HCT116 (cell line): ENCODE results near the gene GNA15. TPM values are rescaled to one million over a fixed set of nuclear protein-coding genes. Genes with fewer than 3 reads are reported as not detected.
"Not testable (repeated sequence)": the region's sequence is repeated elsewhere in the genome, so short reads cannot be mapped to it uniquely, and the experiment has no call there.

Experiments used
- ATAC-seq: fragments of 200-7000 bp; cut with Tn5 transposase; 2 replicates; pipeline ENCODE4 v1.9.1; 2020; ENCODE audit warnings: mild to moderate bottlenecking, moderate library complexity
- BruUV-seq: library from RNA; stranded (reverse); fragments of 400-500 nt; replicated peaks from 2 replicates; lab custom pipeline; 2021; lab: Mats Ljungman, UMichigan
- CTCF ChIA-PET: fragments of 300-600 bp; sonication (Branson Sonifier 250); formaldehyde crosslinking; loops from one replicate; lab custom pipeline; 2021; ENCODE audit warnings: antibody characterized with exemption; lab: Charles Lee
- POLR2A ChIA-PET: fragments of 300-600, 350-600 bp; sonication (Branson Sonifier 250); formaldehyde crosslinking; loops from one replicate; lab custom pipeline; 2021; ENCODE audit warnings: antibody characterized with exemption; lab: Charles Lee
- RAD21 ChIA-PET, 2 experiments: fragments of 300-600 bp; sonication (Branson Sonifier 250); formaldehyde crosslinking; loops; one replicate each; lab custom pipeline; 2023; ENCODE audit warnings: low total read pairs in 2 of 2; ENCODE audit not compliant: uncharacterized antibody in 2 of 2, unreplicated experiment in 2 of 2, low non-redundant PET in 1 of 2; lab: Charles Lee
- DNase-seq: peaks from one replicate; pipeline ENCODE4 v3.0.0-alpha.2; 2010; ENCODE audit warnings: low read depth, low spot score
- H2AFZ ChIP-seq: fragments of 200-600 bp; shearing (Covaris generic), sonication (generic); 2 replicates; pipeline ENCODE4 v1.6.1; 2017; ENCODE audit warnings: low read depth, mixed run types, mixed read lengths, antibody characterized with exemption, low read length; ENCODE audit not compliant: poor library complexity, severe bottlenecking
- H3K27ac ChIP-seq: 2 replicates; pipeline ENCODE4 v1.5.1; 2012; ENCODE audit warnings: low read depth, low read length
- H3K27me3 ChIP-seq: fragments of 200-600 bp; sonication (generic); 2 replicates; pipeline ENCODE4 v1.6.1; 2016; ENCODE audit warnings: mixed run types, low read length, mixed read lengths; ENCODE audit not compliant: insufficient read depth
- H3K36me3 ChIP-seq, 2 experiments: fragments of 200-500 bp in 1 of 2; fragments of 200-600 bp in 1 of 2; sonication (Bioruptor generic) in 1 of 2; sonication (generic) in 1 of 2; 2 replicates each; pipeline versions ENCODE4 v1.5.1 to v1.6.1; 2014 to 2016; ENCODE audit warnings: low read length in 2 of 2, inconsistent platforms in 1 of 2, mixed read lengths in 1 of 2, mixed run types in 1 of 2; ENCODE audit not compliant: insufficient read depth in 2 of 2, control insufficient read depth in 1 of 2
- H3K4me1 ChIP-seq, 2 experiments: fragments of 200-600 bp in 1 of 2; sonication (generic) in 1 of 2; 2 replicates each; pipeline versions ENCODE4 v1.5.1 to v1.6.1; 2012 to 2017; ENCODE audit warnings: low read length in 2 of 2, inconsistent platforms in 1 of 2, mild to moderate bottlenecking in 1 of 2, mixed read lengths in 1 of 2, mixed run types in 1 of 2, moderate library complexity in 1 of 2; ENCODE audit not compliant: insufficient read depth in 2 of 2, control insufficient read depth in 1 of 2
- H3K4me2 ChIP-seq: fragments of 200-600 bp; sonication (generic); 2 replicates; pipeline ENCODE4 v1.6.1; 2017; ENCODE audit warnings: mixed run types, low read length, mixed read lengths
- H3K4me3 ChIP-seq, 2 experiments: fragments of 200-600 bp in 1 of 2; sonication (generic) in 1 of 2; replicated peaks in 1 of 2; 2 replicates each; pipeline ENCODE4 v1.5.1; 2011 to 2016; ENCODE audit warnings: low read length in 2 of 2, control low read depth in 1 of 2, low read depth in 1 of 2, mild to moderate bottlenecking in 1 of 2, mixed read lengths in 1 of 2, mixed run types in 1 of 2
- H3K79me2 ChIP-seq: fragments of 200-600 bp; sonication (generic); 2 replicates; pipeline ENCODE4 v1.6.1; 2017; ENCODE audit warnings: mild to moderate bottlenecking, mixed run types, low read length, moderate library complexity, mixed read lengths; ENCODE audit not compliant: insufficient read depth
- H3K9ac ChIP-seq: fragments of 200-600 bp; sonication (generic); 2 replicates; pipeline ENCODE4 v1.6.1; 2016; ENCODE audit warnings: low read length, mixed read lengths
- H3K9me2 ChIP-seq: fragments of 200-600 bp; sonication (generic), shearing (Covaris generic); 2 replicates; pipeline ENCODE4 v1.6.1; 2017; ENCODE audit warnings: mixed run types, mild to moderate bottlenecking, moderate library complexity; ENCODE audit not compliant: insufficient read depth
- H3K9me3 ChIP-seq, 2 experiments: fragments of 200-500 bp in 1 of 2; fragments of 200-600 bp in 1 of 2; sonication (Bioruptor generic) in 1 of 2; sonication (generic) in 1 of 2; 2 replicates each; pipeline ENCODE4 v1.6.1; 2014 to 2017; ENCODE audit warnings: low read length in 2 of 2, mixed read lengths in 2 of 2, inconsistent platforms in 1 of 2, low read depth in 1 of 2, mild to moderate bottlenecking in 1 of 2, mixed run types in 1 of 2, moderate library complexity in 1 of 2; ENCODE audit not compliant: control insufficient read depth in 1 of 2, insufficient read depth in 1 of 2
- H4K20me1 ChIP-seq: fragments of 200-600 bp; sonication (generic), shearing (Covaris generic); 2 replicates; pipeline ENCODE4 v1.6.1; 2017; ENCODE audit warnings: mixed run types, mild to moderate bottlenecking, moderate library complexity; ENCODE audit not compliant: insufficient read depth
- EZH2phosphoT487 ChIP-seq: fragments of 200-600 bp; IDR thresholded peaks from 2 replicates; pipeline ENCODE4 v1.6.1; 2018; ENCODE audit warnings: antibody characterized with exemption, borderline replicate concordance
- FOSL1 ChIP-seq: IDR thresholded peaks from 2 replicates; pipeline ENCODE4 v1.6.1; 2012; ENCODE audit warnings: low read depth
- JUND ChIP-seq: IDR thresholded peaks from 2 replicates; pipeline ENCODE4 v1.6.1; 2012
- POLR2AphosphoS5 ChIP-seq: IDR thresholded peaks from 2 replicates; pipeline ENCODE4 v1.6.1; 2011; ENCODE audit warnings: mild to moderate bottlenecking, low read depth, low read length, moderate library complexity
- SRF ChIP-seq: IDR thresholded peaks from 2 replicates; pipeline ENCODE4 v1.6.1; 2012; ENCODE audit warnings: low read depth
- intact Hi-C: fragments of 100-400 bp; cut with micrococcal nuclease; formaldehyde crosslinking; loops from 2 replicates; pipeline ENCODE4 v1.10.0; 2022
- total RNA-seq: library from RNA; stranded (reverse); gene quantifications from one replicate; pipeline ENCODE4 v1.2.1, GENCODE V29; 2021; ENCODE audit not compliant: unreplicated experiment
- TF ChIP-seq, protein P1 (sequence below): IDR thresholded peaks from 2 replicates; pipeline ENCODE4 v1.6.1; 2012

The GNA15 gene
- total RNA-seq, 1 experiment from 2014 or later: 1.5 TPM

DNA sequence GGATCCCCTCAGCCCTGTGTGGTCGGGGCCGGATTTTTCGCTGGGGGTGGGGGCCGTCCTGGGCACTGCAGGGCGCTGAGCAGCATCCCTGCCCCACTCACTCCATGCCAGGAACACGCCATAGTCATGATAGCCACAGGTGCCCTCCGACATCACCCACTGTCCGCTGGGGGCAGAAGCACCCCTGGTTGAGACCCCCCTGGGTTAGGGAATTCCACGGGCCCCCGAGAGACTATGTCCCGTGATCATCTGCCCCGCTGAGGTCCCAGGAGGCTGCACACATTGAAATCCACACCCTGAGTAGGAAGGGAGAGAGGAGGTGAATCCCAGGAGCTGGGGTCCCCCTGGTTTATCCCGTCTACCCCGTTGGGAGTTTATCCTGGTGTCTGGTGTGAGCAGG, 66.1 kb downstream of the GNA15 start:
- POLR2A ChIA-PET: no interaction called here
- BruUV-seq: no TSS peak

DNA sequence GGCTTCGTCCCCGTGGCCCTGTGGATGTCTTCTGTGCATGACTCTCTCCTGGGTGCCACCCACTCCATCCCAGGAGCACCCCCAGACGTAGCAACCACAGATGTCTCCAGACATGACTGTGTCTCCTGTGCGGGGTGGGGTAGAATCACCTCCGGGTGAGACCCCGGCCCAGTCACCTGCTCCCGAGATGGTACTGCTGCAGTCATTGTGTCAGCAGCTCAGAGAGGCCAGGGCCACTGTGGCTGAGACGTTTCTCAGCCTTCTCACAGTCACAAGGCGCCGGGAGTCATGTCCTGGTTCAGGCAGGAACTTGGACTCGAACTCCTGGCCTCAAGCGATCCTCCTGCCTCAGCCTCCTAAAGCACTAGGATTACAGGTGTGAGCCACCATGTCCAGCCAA, 66.5 kb downstream of the GNA15 start:
- no peak overlapping the region for H2AFZ ChIP-seq
- no TSS peak for BruUV-seq
- no peak for DNase-seq
- no peak for TF ChIP-seq SRF
- TF ChIP-seq EZH2phosphoT487: no peak
- no peak for TF ChIP-seq FOSL1
- TF ChIP-seq JUND: no peak
- TF ChIP-seq, protein P1, sequence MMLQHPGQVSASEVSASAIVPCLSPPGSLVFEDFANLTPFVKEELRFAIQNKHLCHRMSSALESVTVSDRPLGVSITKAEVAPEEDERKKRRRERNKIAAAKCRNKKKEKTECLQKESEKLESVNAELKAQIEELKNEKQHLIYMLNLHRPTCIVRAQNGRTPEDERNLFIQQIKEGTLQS: no peak
- TF ChIP-seq POLR2AphosphoS5: no peak
- no peaks in the 10 kb centered on the region for H3K4me1 ChIP-seq
- no peaks in the 10 kb centered on the region for H3K27me3 ChIP-seq
- CTCF ChIA-PET: no interaction called here
- no peak overlapping the region for H3K27ac ChIP-seq
- H4K20me1 ChIP-seq: no peaks in the 10 kb centered on the region
- no peak for ATAC-seq
- no peaks in the 10 kb centered on the region for H3K9me3 ChIP-seq
- H3K4me3 ChIP-seq: no peak overlapping the region
- no peaks in the 10 kb centered on the region for H3K79me2 ChIP-seq
- H3K4me2 ChIP-seq: no peak overlapping the region
- RAD21 ChIA-PET: no interaction called here
- H3K9ac ChIP-seq: no peak overlapping the region
- intact Hi-C loops: no loop called here
- peaks cover 16 to 24% of the 10 kb centered on the region in 2 experiments; a peak in 2 of 4 replicates for H3K36me3 ChIP-seq
- POLR2A ChIA-PET: no interaction called here
- H3K9me2 ChIP-seq: no peaks in the 10 kb centered on the region

More for the DNA sequence above, 66.1 kb downstream of the GNA15 start:
- no peak for ATAC-seq
- DNase-seq: no peak
- H3K4me2 ChIP-seq: no peak overlapping the region
- TF ChIP-seq POLR2AphosphoS5: no peak
- TF ChIP-seq EZH2phosphoT487: no peak
- no peak for TF ChIP-seq SRF
- peaks cover 14 to 29% of the 10 kb centered on the region in 2 experiments; a peak in 2 of 4 replicates for H3K36me3 ChIP-seq
- ChIA-PET RAD21 (no interaction called here), CTCF (no interaction called here)
- no peak overlapping the region for H3K27ac ChIP-seq
- no peaks in the 10 kb centered on the region for H3K27me3 ChIP-seq
- no peaks in the 10 kb centered on the region for H3K4me1 ChIP-seq
- no peaks in the 10 kb centered on the region for H3K9me2 ChIP-seq
- intact Hi-C loops: no loop called here
- H3K79me2 ChIP-seq: no peaks in the 10 kb centered on the region; the same call in 1 of the 2 replicates
- no peak overlapping the region for H3K9ac ChIP-seq
- H4K20me1 ChIP-seq: no peaks in the 10 kb centered on the region
- no peaks in the 10 kb centered on the region for H3K9me3 ChIP-seq
- no peak overlapping the region for H3K4me3 ChIP-seq
- no peak overlapping the region for H2AFZ ChIP-seq

DNA sequence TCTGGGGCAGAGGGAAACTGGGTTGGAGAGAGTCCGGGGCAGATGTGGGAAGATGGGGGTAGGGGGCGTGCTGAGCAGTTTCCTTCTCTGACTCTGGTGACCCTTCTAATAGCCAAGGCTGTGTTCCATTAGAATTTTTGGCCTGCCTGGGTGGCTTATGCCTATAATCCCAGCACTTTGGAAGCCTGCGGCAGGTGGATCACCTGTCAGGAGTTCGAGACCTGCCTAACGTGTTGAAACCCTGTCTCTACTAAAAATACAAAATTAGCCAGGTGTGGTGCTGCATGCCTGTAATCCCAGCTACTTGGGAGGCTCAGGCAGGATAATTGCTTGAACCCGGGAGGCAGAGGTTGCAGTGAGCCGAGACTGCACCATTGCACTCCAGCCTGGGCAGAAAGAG, 67.1 kb downstream of the GNA15 start:
- H3K27ac ChIP-seq, intact Hi-C loops, H3K79me2 ChIP-seq, H3K9ac ChIP-seq, H3K9me3 ChIP-seq, H4K20me1 ChIP-seq, H3K4me2 ChIP-seq, H3K27me3 ChIP-seq, H3K9me2 ChIP-seq, ATAC-seq, POLR2A ChIA-PET, DNase-seq, H3K4me1 ChIP-seq, CTCF ChIA-PET, RAD21 ChIA-PET, H3K4me3 ChIP-seq, BruUV-seq, H2AFZ ChIP-seq: not testable (repeated sequence)
- H3K36me3 ChIP-seq: peaks cover 18 to 25% of the 10 kb centered on the region in 2 experiments; a peak in 2 of 4 replicates
